OCI-LY3 (cell line): ENCODE measurements around the gene DTYMK.

ENCODE experiments used
- CTCF ChIP-seq: fragments of 200-600, 300-600 bp; sonication (generic); IDR thresholded peaks from 2 replicates; pipeline ENCODE4 v1.5.1; 2014; ENCODE audit warnings: antibody characterized with exemption, low read length, low read depth
- EZH2phosphoT487 ChIP-seq: fragments of 200-600 bp; shearing (Covaris generic); IDR thresholded peaks from 2 replicates; pipeline ENCODE4 v1.6.1; 2018; ENCODE audit warnings: antibody characterized with exemption, mixed run types, low read depth

GRCh38 chr2:241641631-241642030 lies 45.0 kb downstream of the DTYMK start:
- TF ChIP-seq CTCF (no peak), EZH2phosphoT487 (no peak)
